ENCODE data around the gene VPS33B. TPM values are rescaled to one million over a fixed set of nuclear protein-coding genes. Genes with fewer than 3 reads are reported as not detected.

VPS33B gene
- total and polyA plus RNA-seq, 2 of the 13 experiments (the other 11 are each of a cell fraction or from before 2014, with no cell fraction given): 15.8 to 16.5 TPM

DNA sequence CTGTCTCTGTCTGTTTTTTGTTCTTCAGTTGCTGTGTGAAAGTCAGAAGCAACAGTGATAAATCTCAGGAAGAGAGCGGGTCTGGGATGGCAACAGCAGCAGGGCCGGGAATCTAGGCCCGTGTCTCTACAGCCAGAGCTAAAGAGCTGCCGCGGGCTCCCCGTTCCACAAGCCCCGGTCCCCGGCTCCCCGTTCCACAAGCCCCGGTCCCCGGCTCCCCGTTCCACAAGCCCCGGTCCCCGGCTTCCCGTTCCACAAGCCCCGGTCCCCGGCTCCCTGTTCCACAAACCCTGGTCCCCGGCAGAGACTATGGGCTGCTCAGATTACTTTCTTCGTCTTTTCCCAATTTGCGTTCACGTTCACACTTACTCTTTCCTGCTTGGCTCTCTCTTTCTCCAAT is 48.2 kb downstream of the VPS33B start (continued):
- no peak for TF ChIP-seq ZHX2 (IDR thresholded peaks at IDR 0.05; ENCODE audit: low read depth)
- no peak for TF ChIP-seq ZHX2 (CRISPR knock-in tag; IDR thresholded peaks at IDR 0.05; ENCODE audit: borderline replicate concordance)
- TF ChIP-seq ZNF615 (CRISPR knock-in tag; IDR thresholded peaks at IDR 0.05; ENCODE audit: borderline replicate concordance): no peak
- TF ChIP-seq SPEN (CRISPR knock-in tag; IDR thresholded peaks at IDR 0.05; ENCODE audit: low read depth): no peak
- no peak for TF ChIP-seq ZNF407 (CRISPR knock-in tag; IDR thresholded peaks at IDR 0.05; ENCODE audit: not compliant biosample characterization)
- no peak for TF ChIP-seq ZNF326 (CRISPR knock-in tag; IDR thresholded peaks at IDR 0.05; ENCODE audit: borderline replicate concordance)
- no peak for TF ChIP-seq RBAK (CRISPR knock-in tag; IDR thresholded peaks at IDR 0.05)
- TF ChIP-seq ZZZ3 (CRISPR knock-in tag; IDR thresholded peaks at IDR 0.05; ENCODE audit: borderline replicate concordance): no peak
- no peak for TF ChIP-seq ARID4A (CRISPR knock-in tag; IDR thresholded peaks at IDR 0.05; ENCODE audit: borderline replicate concordance)
- no peak for TF ChIP-seq TBX2 (CRISPR knock-in tag; IDR thresholded peaks at IDR 0.05; ENCODE audit: borderline replicate concordance)
- no peak for TF ChIP-seq CHCHD3 (CRISPR knock-in tag; IDR thresholded peaks at IDR 0.05)
